ENCODE results near the gene FGF5. TPM values are rescaled to one million over a fixed set of nuclear protein-coding genes. Genes with fewer than 3 reads are reported as not detected.

The FGF5 gene
- total and polyA plus RNA-seq, 2 of the 13 experiments (the other 11 are each of a cell fraction or from before 2014, with no cell fraction given): not detected

DNA sequence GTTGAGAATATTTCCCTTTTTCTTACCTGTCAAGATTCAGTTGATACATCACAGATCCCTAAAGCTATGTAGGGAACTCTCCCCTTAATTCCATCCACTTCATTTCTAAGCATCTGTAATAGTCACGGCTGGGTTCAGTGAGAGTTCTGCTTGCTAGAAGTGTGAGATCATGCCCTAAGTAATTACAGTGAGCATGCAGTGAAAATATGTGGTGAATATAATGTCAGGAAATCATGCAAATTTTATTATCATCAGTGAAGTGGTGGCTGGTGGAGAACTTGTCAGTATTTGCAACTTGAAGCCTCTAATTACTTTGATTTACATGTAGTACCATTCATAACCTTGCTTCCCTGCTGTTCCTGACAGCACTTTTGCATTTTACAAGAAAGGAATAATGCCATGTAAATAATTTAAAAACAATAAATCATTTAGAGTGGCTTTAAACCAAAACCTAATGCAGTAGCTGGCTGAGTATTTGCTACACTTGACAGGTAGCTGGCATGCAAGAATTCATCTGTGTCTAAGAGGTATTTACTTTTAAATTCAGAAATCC, 40.8 kb downstream of the FGF5 start (continued):
- no peak for TF ChIP-seq RFX1 (IDR thresholded peaks at IDR 0.05)

DNA sequence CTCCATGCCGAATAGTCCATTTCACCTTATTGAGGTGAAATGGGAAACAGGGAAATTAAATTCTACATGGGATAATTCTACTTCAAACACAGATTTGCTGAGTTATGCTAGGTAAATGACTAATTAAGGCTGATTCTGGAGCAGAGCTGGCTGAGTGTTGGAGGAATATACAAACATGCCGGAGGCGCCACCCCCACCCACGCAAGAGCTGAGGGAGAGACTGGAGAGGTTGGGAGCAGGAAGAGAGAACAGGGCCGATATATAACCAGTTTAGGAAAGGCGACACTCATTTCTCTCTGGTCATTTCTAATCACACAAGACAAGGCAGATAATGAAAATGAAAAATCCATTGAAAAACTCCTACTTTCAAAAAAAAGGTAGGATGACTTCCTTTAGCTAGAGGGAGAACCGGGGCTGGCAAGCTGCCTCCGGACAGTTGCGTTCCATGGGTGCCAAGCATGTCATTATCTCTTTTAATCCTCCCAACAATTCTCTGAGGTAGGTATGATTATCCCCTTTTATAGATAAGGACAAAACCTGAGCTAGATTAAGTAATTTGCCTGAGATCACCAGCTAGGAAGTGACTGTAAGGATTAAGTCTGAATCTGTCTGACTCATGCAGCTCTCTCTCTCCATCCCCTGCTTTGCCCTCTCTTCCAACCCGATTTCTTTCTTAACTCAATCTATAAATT, 41.5 kb downstream of the FGF5 start:
- POLR2A ChIA-PET: no interaction called here
- intact Hi-C loops (cut with micrococcal nuclease; ENCODE audit: unreplicated experiment): no loop called here
- 26% methylated on average over 10 of the region's 10 CpGs for WGBS (ENCODE audit: low lambda C conversion rate)
- no peak overlapping the region for H2AFZ ChIP-seq (ENCODE audit: low read length)
- H3K79me2 ChIP-seq (ENCODE audit: insufficient read depth, low read length): no peaks in the 10 kb centered on the region
- in situ Hi-C loops (cut with HindIII; ENCODE audit: extremely low pct_ligation_motif_present, low pct_unique_long_range_greater_than_20kb): no loop called here
- no peaks in the 10 kb centered on the region for H3K4me1 ChIP-seq (ENCODE audit: insufficient read depth, low read length)
- ATAC-seq (no peak), FAIRE-seq (no peak), DNase-seq (ENCODE audit: low spot score) (no peak)
- H4K20me1 ChIP-seq (ENCODE audit: insufficient read depth, low read length): no peaks in the 10 kb centered on the region
- H3K27ac ChIP-seq (ENCODE audit: extremely low read length, insufficient read depth, low read length): no peak overlapping the region
- no peaks in the 10 kb centered on the region for H3K9me3 ChIP-seq (ENCODE audit: low read length)
- no peaks in the 10 kb centered on the region; a peak in 1 of 5 replicates for H3K27me3 ChIP-seq (ENCODE audit: control insufficient read depth in 1 of 2, insufficient read depth in 2 of 2, low read length in 2 of 2)
- no peak overlapping the region for H3K4me2 ChIP-seq (ENCODE audit: low read depth, low read length)
- TF ChIP-seq FOXA3 (CRISPR knock-in tag; IDR thresholded peaks at IDR 0.05): no peak
- no peak overlapping the region for H3K9ac ChIP-seq (ENCODE audit: insufficient read depth, low read depth, low read length)
- no peaks in the 10 kb centered on the region for H3K36me3 ChIP-seq (replicated peaks in 1 of 2; ENCODE audit: control insufficient read depth in 1 of 2, insufficient read depth in 2 of 2, low read length in 2 of 2)
- no TSS peak for BruUV-seq (replicated peaks)
- CTCF ChIA-PET (ENCODE audit: low intra/inter-chr PET ratio, low total read pairs): no interaction called here
- no peak overlapping the region for H3K4me3 ChIP-seq (replicated peaks in 1 of 3; ENCODE audit: insufficient read depth in 1 of 3, low read depth in 2 of 3, low read length in 3 of 3)

DNA sequence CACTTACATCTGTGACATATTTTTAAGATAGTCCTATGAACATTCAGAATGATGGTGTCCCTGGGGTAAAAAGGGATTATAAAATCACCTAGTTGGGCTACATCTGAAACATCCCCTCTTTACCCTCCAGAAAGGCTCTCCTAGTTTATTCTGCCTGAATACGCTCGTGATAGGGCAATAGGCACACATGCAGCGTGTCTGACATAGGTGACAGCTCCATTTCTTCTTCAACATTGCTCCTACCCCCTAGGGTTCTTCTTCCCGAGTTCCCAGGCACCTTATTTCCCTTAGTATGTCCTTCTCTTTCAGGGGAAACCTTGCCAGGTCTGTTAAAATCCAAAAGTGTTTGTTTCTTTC, 42.0 kb downstream of the FGF5 start:
- TF ChIP-seq, protein P1, sequence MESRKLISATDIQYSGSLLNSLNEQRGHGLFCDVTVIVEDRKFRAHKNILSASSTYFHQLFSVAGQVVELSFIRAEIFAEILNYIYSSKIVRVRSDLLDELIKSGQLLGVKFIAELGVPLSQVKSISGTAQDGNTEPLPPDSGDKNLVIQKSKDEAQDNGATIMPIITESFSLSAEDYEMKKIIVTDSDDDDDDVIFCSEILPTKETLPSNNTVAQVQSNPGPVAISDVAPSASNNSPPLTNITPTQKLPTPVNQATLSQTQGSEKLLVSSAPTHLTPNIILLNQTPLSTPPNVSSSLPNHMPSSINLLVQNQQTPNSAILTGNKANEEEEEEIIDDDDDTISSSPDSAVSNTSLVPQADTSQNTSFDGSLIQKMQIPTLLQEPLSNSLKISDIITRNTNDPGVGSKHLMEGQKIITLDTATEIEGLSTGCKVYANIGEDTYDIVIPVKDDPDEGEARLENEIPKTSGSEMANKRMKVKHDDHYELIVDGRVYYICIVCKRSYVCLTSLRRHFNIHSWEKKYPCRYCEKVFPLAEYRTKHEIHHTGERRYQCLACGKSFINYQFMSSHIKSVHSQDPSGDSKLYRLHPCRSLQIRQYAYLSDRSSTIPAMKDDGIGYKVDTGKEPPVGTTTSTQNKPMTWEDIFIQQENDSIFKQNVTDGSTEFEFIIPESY (CRISPR knock-in tag; IDR thresholded peaks at IDR 0.05): no peak
- TF ChIP-seq GPN1 (CRISPR knock-in tag; IDR thresholded peaks at IDR 0.05; ENCODE audit: borderline replicate concordance) (no peak), RCOR2 (CRISPR knock-in tag; IDR thresholded peaks at IDR 0.05) (no peak), XBP1 (CRISPR knock-in tag; IDR thresholded peaks at IDR 0.05) (no peak), ZFP82 (CRISPR knock-in tag; IDR thresholded peaks at IDR 0.05; ENCODE audit: borderline replicate concordance) (no peak), HIVEP1 (CRISPR knock-in tag; IDR thresholded peaks at IDR 0.05) (no peak), ZNF367 (CRISPR knock-in tag; IDR thresholded peaks at IDR 0.05; ENCODE audit: borderline replicate concordance) (no peak), SATB2 (CRISPR knock-in tag; IDR thresholded peaks at IDR 0.05) (no peak)
- FAIRE-seq (no peak), DNase-seq (ENCODE audit: low spot score) (no peak), ATAC-seq (no peak)
- H3K9ac ChIP-seq (ENCODE audit: insufficient read depth, low read depth, low read length): no peak overlapping the region
- CTCF ChIA-PET (ENCODE audit: low intra/inter-chr PET ratio, low total read pairs): no interaction called here
- no peaks in the 10 kb centered on the region; a peak in 1 of 5 replicates for H3K27me3 ChIP-seq (ENCODE audit: control insufficient read depth in 1 of 2, insufficient read depth in 2 of 2, low read length in 2 of 2)
- in situ Hi-C loops (cut with HindIII; ENCODE audit: extremely low pct_ligation_motif_present, low pct_unique_long_range_greater_than_20kb) (no loop called here), intact Hi-C loops (cut with micrococcal nuclease; ENCODE audit: unreplicated experiment) (no loop called here)
- no peak overlapping the region for H3K4me2 ChIP-seq (ENCODE audit: low read depth, low read length)
- no peaks in the 10 kb centered on the region for H3K36me3 ChIP-seq (replicated peaks in 1 of 2; ENCODE audit: control insufficient read depth in 1 of 2, insufficient read depth in 2 of 2, low read length in 2 of 2)
- H3K4me1 ChIP-seq (ENCODE audit: insufficient read depth, low read length): no peaks in the 10 kb centered on the region
- no peak overlapping the region for H2AFZ ChIP-seq (ENCODE audit: low read length)
- H3K9me3 ChIP-seq (ENCODE audit: low read length): no peaks in the 10 kb centered on the region
- no peak overlapping the region for H3K27ac ChIP-seq (ENCODE audit: extremely low read length, insufficient read depth, low read length)
- no peak overlapping the region for H3K4me3 ChIP-seq (replicated peaks in 1 of 3; ENCODE audit: insufficient read depth in 1 of 3, low read depth in 2 of 3, low read length in 3 of 3)
- BruUV-seq (replicated peaks): no TSS peak
- no peaks in the 10 kb centered on the region for H4K20me1 ChIP-seq (ENCODE audit: insufficient read depth, low read length)
- 0% methylated on average over 4 of the region's 4 CpGs for WGBS (ENCODE audit: low lambda C conversion rate)
- no peaks in the 10 kb centered on the region for H3K79me2 ChIP-seq (ENCODE audit: insufficient read depth, low read length)
- POLR2A ChIA-PET: no interaction called here
